Colon (tissue), 2 donors: Measurements from ENCODE around the gene EVA1C.
"Not testable (repeated sequence)": the region's sequence is repeated elsewhere in the genome, so short reads cannot be mapped to it uniquely, and the experiment has no call there.

Experiments used
- FAIRE-seq: peaks from 2 replicates; lab custom pipeline; 2012; peaks lifted over from hg19 to GRCh38; lab: Jason Lieb, UNC
- donor health status: control.
- donor health status: control.

The EVA1C gene

DNA sequence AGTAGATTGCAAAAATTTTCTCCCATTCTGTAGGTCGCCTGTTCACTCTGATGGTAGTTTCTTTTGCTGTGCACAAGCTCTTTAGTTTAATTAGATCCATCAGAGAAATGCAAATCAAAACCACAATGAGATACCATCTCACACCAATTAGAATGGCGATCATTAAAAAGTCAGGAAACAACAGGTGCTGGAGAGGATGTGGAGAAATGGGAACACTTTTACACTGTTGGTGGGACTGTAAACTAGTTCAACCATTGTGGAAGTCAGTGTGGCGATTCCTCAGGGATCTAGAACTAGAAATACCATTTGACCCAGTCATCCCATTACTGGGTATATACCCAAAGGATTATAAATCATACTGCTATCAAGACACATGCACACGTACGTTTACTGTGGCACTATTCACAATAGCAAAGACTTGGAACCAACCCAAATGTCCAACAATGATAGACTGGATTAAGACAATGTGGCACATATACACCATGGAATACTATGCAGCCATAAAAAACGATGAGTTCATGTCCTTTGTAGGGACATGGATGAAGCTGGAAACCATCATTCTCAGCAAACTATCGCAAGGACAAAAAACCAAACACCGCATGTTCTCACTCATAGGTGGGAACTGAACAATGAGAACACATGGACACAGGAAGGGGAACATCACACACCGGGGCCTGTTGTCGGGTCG lies 21.8 kb upstream of the EVA1C start:
- FAIRE-seq: not testable (repeated sequence)

DNA sequence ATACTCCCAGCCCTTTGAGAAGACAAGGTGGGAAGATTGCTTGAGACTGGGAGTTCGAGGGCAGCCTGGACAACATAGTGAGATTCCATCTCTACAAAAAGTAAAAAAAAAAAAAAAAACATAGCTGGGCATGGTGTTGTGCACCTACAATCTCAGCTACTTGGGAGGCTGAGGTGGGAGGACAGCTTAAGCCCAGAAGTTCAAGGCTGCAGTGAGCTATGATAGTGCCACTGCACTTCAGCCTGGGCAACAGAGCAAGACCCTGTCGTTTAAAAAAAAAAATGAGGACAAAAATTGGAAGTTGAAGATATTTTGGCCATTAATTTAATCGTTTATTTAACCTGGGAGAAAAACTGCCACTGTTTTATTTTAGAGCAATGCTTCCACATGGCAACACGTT lies 20.8 kb upstream of the EVA1C start:
- no peak for FAIRE-seq

DNA sequence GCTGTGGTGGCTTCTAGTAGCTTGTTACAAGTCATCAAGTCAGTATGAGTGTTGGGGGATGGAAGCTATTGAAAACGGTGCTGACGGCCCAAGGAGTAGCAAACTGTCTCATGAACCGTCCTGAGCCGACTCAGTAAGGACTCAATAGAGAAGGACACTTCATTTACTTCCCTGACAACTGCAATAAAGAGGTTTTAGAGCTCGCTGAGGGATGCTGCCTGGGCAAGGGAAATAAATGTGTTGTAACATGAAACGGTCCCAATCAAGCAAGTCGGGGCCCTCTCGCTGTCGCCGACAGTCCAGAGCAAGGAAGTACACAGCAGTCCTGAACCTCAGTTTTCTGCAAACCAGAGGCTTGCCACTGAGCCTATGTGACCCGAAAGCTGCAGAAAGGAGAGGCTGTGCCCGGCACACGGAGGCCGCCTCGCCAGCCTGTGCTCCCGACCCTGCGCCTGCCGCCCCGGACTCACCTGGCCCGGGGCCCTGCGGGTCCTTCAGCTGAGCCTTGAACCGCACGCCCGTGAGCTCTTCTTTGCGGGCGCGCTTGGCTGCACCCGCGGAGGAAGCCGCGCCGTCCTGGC lies 20.1 kb upstream of the EVA1C start:
- FAIRE-seq: no peak

DNA sequence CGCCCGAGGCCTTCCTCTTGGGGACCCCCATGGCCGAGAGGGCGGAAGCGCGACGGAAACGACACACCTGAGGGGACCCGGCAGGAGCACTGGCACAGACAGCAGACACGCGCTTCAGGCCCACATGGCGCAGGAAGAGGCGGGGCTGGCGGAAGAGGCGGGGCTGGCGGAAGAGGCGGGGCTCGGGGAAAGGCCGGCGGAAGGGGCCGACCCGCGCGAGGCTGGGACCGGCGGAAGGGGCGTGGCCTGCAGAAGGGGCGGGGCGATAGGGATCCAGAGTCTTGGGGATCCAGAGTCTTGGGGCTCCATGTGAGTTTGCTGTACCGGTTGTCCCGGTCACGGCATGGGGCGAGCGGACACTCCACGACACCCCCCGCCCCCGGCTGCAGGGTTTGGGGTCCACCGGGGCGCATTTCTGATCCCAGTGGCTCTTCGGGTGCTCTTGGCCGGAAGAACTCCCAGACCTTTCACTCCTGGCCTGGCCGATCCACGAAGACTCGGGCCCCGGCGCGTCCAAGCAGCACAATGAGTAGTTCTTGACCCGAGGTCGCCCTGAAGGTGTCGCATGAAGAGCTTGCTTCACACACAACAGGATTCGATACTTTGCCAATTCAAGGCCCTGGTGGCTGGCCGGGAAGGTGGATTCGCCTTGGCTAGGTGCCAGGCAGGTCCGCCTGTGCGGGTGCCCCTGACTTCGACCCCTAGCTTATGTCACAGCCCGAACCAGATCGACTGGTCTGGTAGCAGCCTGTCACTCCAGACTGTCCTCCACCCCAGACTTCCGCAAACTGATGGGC lies 19.4 kb upstream of the EVA1C start, which contains the start of gene URB1:
TSS of gene URB1 (minus strand) at position 133 of the 797 bp plus-strand sequence. CDS start at position 31, 102 bp downstream.
- no peak for FAIRE-seq

DNA sequence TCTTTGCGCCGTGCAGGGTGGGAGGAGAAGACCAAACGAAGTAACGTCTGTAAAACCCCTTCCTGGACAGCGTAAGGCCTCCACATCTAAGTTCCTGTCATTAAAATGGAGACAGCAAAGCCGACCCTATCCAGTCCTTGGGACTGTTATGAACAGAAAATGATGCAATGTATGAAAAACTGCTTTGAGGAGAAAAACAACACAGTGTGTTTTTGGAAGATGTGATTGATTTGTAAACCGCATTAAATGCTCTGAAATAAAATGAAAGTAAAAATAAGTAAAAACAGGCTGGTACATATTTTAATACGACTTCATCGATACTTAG lies 18.9 kb upstream of the EVA1C start:
- FAIRE-seq: no peak

DNA sequence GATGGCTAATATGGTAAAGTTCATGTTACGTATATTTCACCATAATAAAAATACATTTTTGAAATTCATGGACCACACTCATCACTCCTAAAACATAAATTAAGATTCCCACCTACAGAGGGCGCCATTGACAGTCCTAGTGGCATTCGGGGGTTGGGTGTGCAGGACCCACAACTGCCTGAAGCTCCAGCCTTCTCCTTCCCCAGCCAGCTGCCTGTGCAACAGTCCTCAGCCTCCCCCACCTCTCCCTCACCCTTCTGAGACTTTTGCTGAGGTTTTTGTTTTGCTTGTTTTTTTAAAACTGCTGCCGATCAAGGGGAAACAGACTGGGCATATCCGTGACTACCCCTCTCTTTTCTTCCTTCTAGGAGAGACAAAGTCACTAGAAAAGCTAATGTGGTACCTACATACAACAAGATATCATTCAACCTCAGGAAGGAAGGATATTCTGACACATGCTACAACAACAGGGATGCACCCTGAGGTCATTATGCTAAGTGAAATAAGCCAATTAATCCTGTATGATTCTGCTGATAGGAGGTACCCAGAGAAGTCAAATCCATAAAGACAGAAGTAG lies 9.2 kb upstream of the EVA1C start:
- FAIRE-seq: no peak

DNA sequence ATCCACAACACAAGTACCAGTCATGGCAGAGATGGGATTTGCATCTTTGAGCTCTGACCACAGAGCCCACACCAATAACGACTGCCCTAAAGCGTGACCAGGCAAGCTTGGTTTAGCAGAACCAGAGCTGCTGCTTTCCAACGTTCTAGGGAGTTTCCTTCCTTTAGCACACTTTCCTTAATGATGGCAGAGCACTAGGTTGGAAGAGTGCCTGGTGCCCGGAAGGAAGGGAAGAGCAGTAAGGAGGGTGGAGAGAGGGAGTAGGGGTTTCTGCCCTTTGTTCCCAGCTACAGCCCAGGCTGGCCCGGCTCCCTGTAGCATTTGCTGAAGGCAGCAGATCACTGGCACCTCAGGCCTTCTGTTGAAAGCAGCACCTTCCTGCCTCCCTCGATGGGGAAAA lies 6.1 kb upstream of the EVA1C start:
- FAIRE-seq: no peak

DNA sequence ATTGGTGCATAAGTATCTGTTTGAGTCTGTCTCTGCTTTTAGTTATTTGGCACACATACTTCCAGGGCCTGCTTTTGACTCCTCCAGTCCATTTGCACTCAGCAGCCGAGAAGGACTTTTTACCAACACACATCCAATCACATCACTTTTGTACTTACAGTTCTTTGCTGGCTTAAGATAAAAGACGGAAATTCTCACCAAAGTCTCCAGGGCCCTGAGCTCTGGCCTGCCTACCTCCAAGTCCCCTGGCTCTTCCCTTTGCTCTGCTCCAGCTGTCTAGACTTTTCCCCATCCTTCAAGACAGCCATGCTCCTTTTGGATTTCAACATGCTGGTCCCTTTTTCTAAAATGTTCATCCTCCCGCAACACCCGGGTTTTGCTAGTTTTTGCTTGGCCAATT lies 2.2 kb upstream of the EVA1C start:
- no peak for FAIRE-seq

DNA sequence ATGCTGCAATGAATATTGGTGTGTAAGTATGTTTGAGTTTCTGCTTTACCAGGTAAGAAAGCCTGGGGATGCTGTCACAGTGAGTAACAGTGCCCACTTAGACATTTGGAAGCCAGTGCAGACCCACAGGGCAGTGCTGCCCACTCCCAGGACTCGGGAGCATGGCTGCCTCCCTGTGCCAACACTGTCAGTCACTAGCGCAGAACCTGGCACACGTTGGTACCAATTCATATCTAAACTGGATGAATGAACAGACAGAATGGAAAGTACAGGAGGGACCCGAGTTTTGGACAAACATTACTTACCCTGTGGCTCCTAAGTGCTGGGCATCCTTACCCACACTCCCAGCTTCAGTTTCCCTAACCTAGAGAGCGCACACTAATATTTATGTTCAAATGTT lies 1.6 kb upstream of the EVA1C start:
- FAIRE-seq: no peak

DNA sequence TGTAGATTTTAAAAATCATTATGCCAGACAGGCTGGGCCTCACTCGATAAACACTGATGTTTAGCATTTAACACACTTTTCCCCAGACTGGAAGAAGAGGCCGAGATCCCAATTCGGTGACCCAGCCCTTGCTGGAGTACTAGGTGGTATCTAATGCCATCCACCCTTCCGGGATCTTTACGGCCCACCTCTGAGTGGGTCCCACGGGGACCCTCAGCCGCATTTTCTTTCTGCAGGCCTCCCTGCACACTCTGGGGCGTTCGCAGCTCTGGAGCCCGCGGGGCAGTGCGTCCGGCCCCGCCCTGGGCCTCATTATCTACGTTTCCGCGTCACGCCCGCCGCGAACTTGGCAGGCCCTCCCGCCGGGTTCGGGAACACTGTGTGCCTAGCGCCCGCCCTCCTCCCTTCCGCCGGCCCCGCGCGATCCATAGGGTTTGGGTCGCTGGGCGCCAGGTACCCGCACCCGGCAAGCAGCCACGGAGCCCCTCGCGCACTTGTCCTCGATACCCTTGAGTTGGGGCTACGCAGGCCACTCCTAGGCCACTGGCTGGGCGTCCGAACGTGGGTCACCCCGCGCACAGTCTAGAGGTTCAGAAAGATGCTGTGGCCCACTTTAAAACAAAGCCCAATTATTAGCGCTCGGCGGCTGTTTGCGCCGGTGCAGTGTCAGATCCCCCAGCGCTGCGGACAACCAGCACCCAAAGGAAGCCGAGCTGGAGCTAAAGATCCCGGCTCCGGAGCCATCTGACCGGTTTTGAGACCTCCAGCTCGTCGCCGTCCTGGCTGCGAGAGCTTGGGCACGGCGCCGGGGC lies 950 bp upstream of the EVA1C start:
- no peak for FAIRE-seq

DNA sequence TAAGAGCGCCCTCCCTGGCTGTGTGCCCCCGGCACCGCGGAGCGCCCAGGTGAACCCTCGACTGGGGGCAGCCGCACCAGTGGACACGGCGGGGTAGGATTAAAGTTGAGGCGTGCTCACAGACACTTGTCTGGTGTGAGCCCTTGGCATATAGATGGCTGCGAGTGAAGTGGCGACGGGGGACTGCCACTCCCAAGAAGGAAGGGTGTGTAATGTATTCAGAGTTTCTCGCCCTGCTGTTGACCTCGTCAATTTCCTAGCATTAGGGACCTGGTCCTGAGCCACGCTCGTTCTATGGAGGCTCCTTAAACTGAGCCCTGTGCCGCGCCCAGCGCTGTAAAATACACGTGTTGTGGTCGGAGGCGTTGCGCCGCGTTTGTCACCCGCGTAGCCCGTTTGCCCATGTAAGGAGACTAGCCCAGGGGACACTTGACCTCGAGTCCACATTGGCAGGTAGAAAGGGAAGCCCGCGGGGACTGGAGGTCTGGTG lies 554 bp downstream of the EVA1C start:
- FAIRE-seq: no peak

DNA sequence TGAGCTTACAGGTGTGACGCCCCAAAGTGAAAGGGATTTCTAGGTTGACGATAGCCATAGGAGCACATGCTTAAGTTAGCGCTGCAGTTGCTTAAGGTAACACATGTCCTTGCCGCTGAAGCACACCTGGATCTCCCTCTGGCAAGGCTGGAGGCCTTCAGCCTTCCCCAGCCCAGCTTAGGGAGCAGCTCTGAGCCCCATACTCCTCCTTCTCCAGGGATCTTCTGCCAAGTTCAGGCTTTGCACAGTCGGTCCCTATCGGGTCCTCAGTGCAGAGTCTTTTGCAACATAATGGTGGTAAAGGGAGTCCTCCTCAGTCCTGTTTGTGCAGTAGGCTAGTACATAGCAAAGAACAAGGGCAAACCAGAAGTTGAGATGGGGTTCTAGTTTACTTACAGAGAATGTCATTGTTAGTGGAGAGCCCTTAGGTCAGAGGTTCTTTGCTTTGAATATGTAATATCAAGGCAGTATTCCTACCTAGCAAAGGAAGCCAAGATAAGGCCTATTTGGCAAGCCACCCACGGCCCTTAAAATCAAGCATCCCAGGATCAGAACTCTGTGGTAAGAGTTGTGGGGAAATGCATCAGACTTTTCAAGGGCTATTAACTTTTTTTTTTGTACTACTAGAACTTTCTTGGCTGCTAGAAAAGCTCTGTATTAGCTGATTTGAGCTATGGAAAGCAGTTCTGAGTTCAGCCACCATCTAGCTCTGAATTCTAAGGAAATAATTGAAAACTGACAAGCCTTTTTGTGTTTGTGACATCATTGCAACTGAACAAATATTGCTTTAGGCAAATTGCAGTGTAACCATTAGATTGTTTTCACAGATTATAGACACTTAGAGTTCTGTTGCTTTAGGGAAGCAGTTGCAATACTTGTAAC lies 1.4 kb downstream of the EVA1C start:
- FAIRE-seq: no peak

DNA sequence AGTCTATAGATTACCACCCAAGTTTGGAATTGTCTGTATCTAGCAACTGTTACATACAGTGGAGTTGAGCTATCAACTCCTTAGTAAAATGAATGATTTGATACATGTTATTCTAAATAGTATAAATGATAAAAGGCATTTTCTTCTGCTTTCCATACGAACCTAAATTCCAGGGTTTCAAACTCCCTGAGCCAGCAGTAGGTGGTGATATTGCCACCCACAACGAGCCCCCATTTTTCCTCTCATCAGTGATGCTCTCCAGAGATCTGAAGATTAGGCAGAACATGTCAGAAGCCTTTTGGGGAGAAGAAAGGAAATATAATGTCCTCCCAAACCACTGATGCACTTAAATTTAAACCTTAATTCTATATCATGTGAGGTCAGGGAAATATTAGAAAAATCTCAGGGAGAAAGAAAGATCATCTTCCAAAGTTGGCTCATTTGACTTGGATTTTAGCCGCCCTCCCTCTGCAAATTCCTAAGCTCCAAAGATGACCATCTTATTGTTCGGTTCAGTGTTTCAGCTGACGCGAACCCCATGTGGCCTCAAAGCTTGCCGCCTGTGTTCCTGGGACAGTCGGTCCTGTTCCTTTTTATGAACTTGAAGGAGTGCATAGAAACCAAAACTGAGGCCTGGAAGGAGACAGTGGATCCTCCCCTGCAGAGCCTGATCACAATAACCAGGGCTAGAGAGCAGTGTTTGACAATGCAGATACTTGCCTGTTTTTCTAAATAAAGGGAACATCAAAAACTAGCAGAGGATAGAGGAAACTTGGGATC lies 2.3 kb downstream of the EVA1C start:
- FAIRE-seq: no peak

DNA sequence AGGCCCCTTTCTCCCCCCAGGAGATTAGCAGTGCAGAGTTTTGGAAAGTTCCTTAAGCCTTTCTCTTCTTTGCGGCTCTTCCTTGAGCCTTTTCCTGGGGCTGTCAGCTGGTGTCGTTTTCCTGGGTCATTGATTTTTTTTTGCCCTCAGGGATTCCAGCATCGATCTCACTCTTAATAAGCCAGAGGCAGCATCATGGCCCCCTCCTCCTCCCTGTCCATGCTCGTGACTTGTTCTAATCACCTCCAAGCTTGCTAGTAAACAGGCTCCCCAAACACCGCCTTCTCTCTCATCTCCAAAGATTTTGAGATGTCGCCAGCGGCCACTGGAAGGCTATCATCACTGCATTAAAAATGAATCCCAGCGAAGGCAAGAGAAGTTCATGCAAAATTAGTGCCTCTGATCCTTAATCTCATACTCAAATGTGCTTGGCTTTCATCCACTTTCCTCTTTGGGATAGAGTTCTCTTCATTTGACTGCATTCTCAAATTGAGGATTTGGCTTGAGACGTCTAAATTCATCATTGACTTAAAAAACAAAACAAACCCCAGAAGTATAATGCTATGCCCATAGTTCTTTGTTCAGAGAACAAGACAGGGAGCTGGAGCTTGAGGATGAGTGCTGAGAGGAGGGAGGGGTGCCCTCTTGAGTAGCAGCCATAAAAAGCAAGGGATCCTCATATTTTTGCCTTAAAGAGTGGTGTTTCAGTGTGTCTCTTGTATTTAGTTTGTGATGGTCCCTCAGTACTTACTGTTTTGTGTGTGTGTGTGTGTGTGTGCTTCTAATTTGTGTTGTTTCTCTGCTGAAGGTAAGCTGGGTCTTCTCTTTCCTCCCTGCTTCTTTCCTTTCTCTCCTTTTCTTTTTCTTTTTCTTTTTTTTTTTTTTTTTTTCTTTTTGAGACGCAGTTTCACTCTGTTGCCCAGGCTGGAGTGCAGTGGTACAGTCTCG lies 3.2 kb downstream of the EVA1C start:
- no peak for FAIRE-seq

DNA sequence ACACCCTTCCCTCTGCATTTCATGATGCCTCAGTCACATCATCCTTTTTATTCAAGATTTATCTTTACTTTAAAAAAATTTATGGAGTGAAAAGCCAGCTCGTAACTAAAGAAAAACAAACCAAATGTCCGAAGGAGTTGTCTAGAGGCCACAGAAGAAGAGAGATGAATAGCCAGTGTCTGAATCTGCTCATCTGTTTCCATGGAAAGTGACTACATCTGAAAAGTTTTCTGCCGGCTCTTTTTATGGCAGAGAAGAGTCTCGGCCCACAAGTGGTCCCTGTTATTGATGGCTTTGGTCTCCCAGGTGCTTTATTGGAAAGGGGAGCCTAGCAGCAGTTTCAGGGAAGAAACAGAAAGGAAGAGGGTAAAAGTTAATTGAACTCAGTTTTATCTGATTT lies 5.6 kb downstream of the EVA1C start:
- FAIRE-seq: no peak

DNA sequence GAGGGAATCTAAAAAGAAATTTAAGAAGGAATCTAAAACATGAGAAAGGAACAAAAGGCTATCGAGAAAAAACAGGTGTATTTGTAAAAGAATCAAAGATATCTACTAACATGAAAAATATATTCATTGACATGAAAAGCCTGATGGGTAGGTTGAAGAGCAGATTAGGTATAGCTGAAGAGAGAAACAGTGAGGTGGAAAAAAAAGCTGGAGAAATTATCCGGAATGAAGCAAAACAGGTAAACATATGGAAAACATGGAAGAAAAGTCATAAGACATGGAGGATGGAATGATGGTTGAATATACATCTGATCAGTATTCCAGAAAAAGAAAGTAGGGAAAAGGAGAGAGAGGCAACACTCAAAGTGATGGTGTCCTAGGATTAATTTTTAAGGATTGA lies 9.6 kb downstream of the EVA1C start:
- FAIRE-seq: no peak

DNA sequence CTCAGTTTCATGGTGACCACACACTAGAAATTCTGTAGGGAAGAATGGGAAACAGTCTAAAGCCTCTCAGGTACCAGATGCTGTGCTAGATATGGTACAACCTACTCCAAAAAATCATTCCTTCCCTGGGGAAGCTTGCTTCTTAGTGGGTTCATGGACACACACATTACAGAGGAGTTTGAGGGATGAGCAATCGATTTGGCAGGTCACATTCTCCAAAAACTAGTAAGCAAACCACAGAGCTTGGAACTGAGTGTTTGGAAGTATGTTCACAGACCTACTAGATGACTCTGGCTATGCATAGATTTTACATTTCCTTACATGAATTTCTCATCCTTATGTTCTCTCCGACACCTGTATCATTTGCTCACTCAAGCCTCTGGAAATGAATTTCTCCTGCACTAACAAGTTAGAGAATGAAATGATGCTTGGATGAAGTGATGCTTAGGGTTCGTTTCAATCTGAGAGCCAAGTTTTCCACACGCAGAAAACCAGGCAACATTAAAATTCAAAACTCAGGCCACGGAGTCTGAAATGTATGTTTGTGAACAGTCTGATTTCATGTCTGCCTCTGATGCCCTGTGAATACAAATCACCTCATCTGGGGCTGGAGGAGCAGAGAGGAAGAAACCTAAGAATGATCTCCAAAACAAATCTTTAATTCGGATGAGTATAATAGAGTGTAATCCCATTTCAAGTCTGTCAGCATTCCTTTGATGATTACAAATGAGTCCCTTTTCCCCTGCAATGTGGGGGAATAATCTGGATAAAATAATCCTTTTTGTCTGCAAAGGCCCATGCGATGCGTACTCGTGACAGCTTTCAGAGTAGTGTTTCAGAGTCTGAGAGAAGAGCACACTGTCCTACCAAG lies 11.0 kb downstream of the EVA1C start:
- FAIRE-seq: no peak

DNA sequence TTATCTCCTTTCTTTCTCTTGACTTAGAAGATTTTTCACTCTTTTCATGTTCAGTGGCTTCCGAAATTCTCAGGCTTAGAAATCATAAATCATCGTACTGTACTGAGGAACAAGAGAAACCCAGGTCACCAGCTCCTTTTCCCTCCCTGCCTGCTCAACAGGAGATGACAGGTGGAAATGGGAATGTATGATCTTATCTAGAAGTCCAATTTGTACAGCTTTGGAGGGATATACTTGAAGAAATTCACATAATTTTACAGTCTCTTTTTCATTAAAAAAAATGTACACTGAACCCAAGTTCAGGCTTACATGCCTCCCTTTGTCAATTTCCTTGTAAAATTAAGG lies 11.7 kb downstream of the EVA1C start:
- no peak for FAIRE-seq
